Measurements from ENCODE around the gene EXOC2. TPM values are rescaled to one million over a fixed set of nuclear protein-coding genes. Genes with fewer than 3 reads are reported as not detected.

The EXOC2 gene
- total RNA-seq, 2 donors from 2014 or later, result 44.1 to 46.9 TPM

- ATAC-seq (replicated peaks), result peak; percentile 52
- H3K4me3 Mint-ChIP-seq, result peak overlapping the region; percentile 87
- H3K27me3 Mint-ChIP-seq, result no peaks in the 10 kb centered on the region
- H3K27ac Mint-ChIP-seq, result peak overlapping the region; percentile 98
- peaks cover 31% of the 10 kb centered on the region for H3K36me3 Mint-ChIP-seq (ENCODE audit: low read depth)
- no peaks in the 10 kb centered on the region for H3K9me3 Mint-ChIP-seq
- H3K4me1 Mint-ChIP-seq, result peaks cover 83% of the 10 kb centered on the region
These were observed 183.3 kb downstream of the EXOC2 start for GRCh38 chr6:509676-510075.

GRCh38 chr6:508614-509013, 184.3 kb downstream of the EXOC2 start:
- Mint-ChIP-seq H3K9me3 (no peaks in the 10 kb centered on the region), H3K4me3 (peak overlapping the region; percentile 87), H3K36me3 (ENCODE audit: low read depth) (peaks cover 26% of the 10 kb centered on the region), H3K4me1 (peaks cover 82% of the 10 kb centered on the region), H3K27ac (peak overlapping the region; percentile 98), H3K27me3 (no peaks in the 10 kb centered on the region)
- no peak for ATAC-seq (replicated peaks)

- Mint-ChIP-seq H3K27me3 (no peaks in the 10 kb centered on the region), H3K27ac (peak overlapping the region; percentile 98), H3K36me3 (ENCODE audit: low read depth) (peaks cover 22% of the 10 kb centered on the region), H3K9me3 (no peaks in the 10 kb centered on the region), H3K4me3 (peak overlapping the region; percentile 87), H3K4me1 (peaks cover 79% of the 10 kb centered on the region)
- ATAC-seq (replicated peaks), result no peak
These were observed 184.9 kb downstream of the EXOC2 start for GRCh38 chr6:508006-508405.

DNA sequence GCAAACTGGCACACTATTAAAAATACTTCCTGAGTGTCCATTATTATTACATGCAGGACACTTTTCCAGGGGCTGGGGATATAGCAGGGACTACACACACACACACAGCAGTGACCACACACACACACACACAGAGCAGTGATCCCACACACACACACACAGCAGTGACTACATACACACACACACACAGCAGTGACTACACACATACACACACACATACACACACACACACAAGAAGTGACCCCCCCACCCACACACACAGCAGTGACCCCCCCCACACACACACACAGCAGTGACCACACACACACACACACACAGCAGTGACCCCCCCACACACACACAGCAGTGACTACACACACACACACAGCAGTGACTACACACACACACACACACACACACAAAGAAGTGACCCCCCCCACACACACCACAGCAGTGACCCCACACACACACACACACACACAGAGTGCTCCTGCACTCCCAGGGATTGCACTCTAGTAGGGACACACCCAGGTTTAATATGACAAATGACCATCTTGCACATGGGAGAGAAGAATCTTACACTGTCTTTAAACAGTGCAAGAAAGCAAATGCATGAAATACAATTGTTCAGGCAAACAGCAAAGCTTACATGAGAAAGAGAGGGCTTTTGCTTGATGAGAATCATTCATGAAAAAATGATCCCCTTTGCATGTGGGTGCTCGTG, 185.9 kb downstream of the EXOC2 start:
- Mint-ChIP-seq H3K4me3 (peak overlapping the region; percentile 87), H3K27ac (peak overlapping the region; percentile 98), H3K27me3 (no peaks in the 10 kb centered on the region), H3K4me1 (peaks cover 88% of the 10 kb centered on the region), H3K9me3 (no peaks in the 10 kb centered on the region), H3K36me3 (ENCODE audit: low read depth) (peaks cover 31% of the 10 kb centered on the region)
- no peak for ATAC-seq (replicated peaks)

- Mint-ChIP-seq H3K4me1 (peaks cover 87% of the 10 kb centered on the region), H3K4me3 (peak overlapping the region; percentile 87), H3K36me3 (ENCODE audit: low read depth) (peaks cover 36% of the 10 kb centered on the region), H3K27ac (peak overlapping the region; percentile 98), H3K9me3 (no peaks in the 10 kb centered on the region), H3K27me3 (no peaks in the 10 kb centered on the region)
- peak; percentile 76 for ATAC-seq (replicated peaks)
These were observed 186.4 kb downstream of the EXOC2 start for GRCh38 chr6:506508-506907.

DNA sequence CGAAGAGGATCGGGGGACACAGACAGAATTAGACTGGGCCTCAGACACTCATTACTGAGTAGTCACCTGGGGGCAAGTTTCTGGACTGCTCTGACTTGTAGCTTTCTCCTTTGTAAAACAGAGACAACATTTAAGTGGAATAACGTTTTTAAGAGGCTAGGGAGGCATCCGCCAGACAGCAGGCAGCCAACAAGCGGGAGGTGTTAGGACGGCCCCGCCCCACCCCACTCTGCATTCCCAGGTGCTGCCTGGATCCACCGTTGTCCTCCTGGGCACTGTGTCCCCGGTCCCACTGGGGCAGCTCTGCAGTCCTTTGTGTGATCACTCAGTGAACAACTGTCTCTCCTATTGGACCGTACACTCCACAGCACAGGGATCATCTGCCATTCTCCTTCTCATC, 187.6 kb downstream of the EXOC2 start:
- Mint-ChIP-seq H3K9me3 (no peaks in the 10 kb centered on the region), H3K27ac (peak overlapping the region; percentile 98), H3K4me3 (peak overlapping the region; percentile 87), H3K27me3 (no peaks in the 10 kb centered on the region), H3K36me3 (ENCODE audit: low read depth) (peaks cover 30% of the 10 kb centered on the region), H3K4me1 (peaks cover 84% of the 10 kb centered on the region)
- no peak for ATAC-seq (replicated peaks)

- H3K27me3 Mint-ChIP-seq, result no peaks in the 10 kb centered on the region
- H3K4me3 Mint-ChIP-seq, result peak overlapping the region; percentile 87
- H3K36me3 Mint-ChIP-seq (ENCODE audit: low read depth), result peaks cover 33% of the 10 kb centered on the region
- no peaks in the 10 kb centered on the region for H3K9me3 Mint-ChIP-seq
- peaks cover 79% of the 10 kb centered on the region for H3K4me1 Mint-ChIP-seq
- ATAC-seq (replicated peaks), result no peak
- peak overlapping the region; percentile 98 for H3K27ac Mint-ChIP-seq
These were observed 188.4 kb downstream of the EXOC2 start for GRCh38 chr6:504446-504980.

DNA sequence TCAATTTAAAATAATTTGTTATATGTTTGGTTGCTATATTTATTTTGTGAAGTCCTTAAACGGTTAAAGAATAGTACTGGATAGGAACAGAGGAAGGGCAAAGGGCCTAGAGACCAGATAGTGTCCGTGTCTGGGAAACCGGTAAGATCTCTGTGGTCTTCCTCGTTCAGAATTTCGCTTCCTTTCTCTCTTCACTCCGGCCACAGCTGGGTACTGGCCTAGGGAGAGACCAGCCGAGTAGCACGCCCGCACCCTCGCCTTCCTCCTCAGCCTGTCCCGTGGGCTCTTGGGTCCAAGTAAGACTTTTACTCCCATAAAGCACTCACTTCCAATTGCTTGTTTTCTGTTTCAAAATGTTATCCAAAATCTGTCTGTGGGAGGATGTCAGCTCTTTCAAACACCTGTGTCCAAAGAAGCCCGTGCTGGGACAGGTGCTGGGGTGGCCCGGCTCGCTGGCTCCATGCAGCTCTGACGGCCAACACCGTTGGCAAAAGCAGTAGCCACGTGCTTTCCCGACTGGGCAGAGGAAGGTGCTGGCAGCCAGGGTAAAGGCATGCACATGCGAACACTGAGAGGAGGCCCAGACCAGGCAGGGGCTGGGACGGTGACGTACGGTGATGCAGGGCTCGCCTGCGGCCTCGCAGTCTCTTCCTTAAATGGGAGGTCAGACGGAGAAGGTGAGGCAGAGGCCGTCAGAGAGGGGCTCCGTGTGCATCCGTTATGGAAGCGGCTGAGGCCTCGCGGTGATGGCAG, 189.2 kb downstream of the EXOC2 start:
- H3K27ac Mint-ChIP-seq, result peak overlapping the region; percentile 98
- H3K4me3 Mint-ChIP-seq, result peak overlapping the region; percentile 87
- no peaks in the 10 kb centered on the region for H3K27me3 Mint-ChIP-seq
- H3K36me3 Mint-ChIP-seq (ENCODE audit: low read depth), result peaks cover 40% of the 10 kb centered on the region
- ATAC-seq (replicated peaks), result no peak
- peaks cover 77% of the 10 kb centered on the region for H3K4me1 Mint-ChIP-seq
- H3K9me3 Mint-ChIP-seq, result no peaks in the 10 kb centered on the region

GRCh38 chr6:502761-503160, 190.2 kb downstream of the EXOC2 start:
- Mint-ChIP-seq H3K4me1 (peaks cover 73% of the 10 kb centered on the region), H3K27me3 (no peaks in the 10 kb centered on the region), H3K36me3 (ENCODE audit: low read depth) (peaks cover 45% of the 10 kb centered on the region), H3K9me3 (no peaks in the 10 kb centered on the region), H3K4me3 (peak overlapping the region; percentile 87), H3K27ac (peak overlapping the region; percentile 95)
- ATAC-seq (replicated peaks), result no peak

DNA sequence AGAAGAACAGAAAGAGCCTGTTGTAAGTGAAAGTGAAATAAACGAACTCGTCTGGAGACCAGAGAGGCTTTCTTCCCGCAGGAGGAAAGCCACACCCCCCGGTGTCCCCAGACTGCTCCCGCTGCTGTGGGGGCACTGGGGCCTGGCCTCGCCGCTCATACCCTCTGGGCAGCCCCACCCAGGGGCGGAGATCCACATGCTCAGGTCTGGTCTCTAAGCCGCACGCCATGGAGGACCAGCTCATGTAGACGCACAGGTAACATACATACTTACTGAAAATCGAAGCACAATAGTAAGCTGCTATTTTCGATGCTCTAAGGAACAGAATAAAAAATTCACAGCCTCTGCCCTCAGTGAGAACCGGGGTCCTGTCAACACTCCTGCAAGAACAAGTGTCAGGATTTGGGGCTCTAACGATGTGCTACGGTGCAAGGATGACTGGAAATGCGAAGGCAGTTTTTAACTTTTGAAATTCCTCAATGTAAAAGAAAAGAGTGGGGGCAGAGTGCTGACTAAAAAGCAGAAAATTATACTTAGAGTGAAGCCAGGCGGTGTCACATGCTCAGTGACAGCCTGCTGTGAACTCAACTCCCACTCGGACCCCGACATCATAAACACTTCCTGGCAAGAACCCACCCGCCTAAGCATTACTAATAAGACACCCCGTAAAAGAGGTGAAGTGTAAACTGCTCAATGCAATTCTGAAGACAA, 190.9 kb downstream of the EXOC2 start:
- Mint-ChIP-seq H3K27me3 (no peaks in the 10 kb centered on the region), H3K9me3 (no peaks in the 10 kb centered on the region), H3K27ac (peak overlapping the region; percentile 95), H3K36me3 (ENCODE audit: low read depth) (peaks cover 52% of the 10 kb centered on the region), H3K4me1 (peaks cover 72% of the 10 kb centered on the region), H3K4me3 (peak overlapping the region; percentile 87)
- ATAC-seq (replicated peaks), result peak; percentile 48

DNA sequence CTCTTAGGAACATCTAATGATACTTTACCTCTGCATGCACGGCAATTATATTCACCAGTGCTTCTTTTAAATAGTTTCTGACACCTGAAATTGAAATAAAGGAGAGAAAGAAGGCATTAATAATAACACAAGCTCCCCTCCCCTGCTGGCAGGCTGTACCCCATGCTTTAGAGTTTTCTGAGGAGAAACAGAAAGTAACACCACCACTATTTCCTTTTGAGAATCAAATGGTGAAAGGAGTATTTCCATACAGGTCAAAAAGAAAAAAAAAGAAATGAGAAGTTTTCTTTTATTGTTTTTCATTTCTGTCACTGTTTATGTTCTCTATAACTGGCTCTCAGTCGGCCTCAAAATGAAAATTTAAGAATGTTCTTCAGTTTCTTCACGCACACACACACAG, 193.3 kb downstream of the EXOC2 start:
- Mint-ChIP-seq H3K36me3 (ENCODE audit: low read depth) (peaks cover 69% of the 10 kb centered on the region), H3K4me1 (peaks cover 59% of the 10 kb centered on the region), H3K27ac (peak overlapping the region; percentile 96), H3K9me3 (peaks cover 3% of the 10 kb centered on the region), H3K27me3 (no peaks in the 10 kb centered on the region), H3K4me3 (peak overlapping the region; percentile 85)
- peak; percentile 29 for ATAC-seq (replicated peaks)

GRCh38 chr6:498795-499231, 194.1 kb downstream of the EXOC2 start:
- H3K27me3 Mint-ChIP-seq, result no peaks in the 10 kb centered on the region
- peaks cover 58% of the 10 kb centered on the region for H3K4me1 Mint-ChIP-seq
- peak overlapping the region; percentile 85 for H3K4me3 Mint-ChIP-seq
- peaks cover 3% of the 10 kb centered on the region for H3K9me3 Mint-ChIP-seq
- peak overlapping the region; percentile 96 for H3K27ac Mint-ChIP-seq
- peaks cover 77% of the 10 kb centered on the region for H3K36me3 Mint-ChIP-seq (ENCODE audit: low read depth)
- peak; percentile 66 for ATAC-seq (replicated peaks)

- H3K27me3 Mint-ChIP-seq, result no peaks in the 10 kb centered on the region
- H3K9me3 Mint-ChIP-seq, result peaks cover 3% of the 10 kb centered on the region
- peak overlapping the region; percentile 85 for H3K4me3 Mint-ChIP-seq
- H3K36me3 Mint-ChIP-seq (ENCODE audit: low read depth), result peaks cover 83% of the 10 kb centered on the region
- H3K4me1 Mint-ChIP-seq, result peaks cover 60% of the 10 kb centered on the region
- peak overlapping the region; percentile 96 for H3K27ac Mint-ChIP-seq
- ATAC-seq (replicated peaks), result no peak
These were observed 195.7 kb downstream of the EXOC2 start for GRCh38 chr6:497258-497657.

- Mint-ChIP-seq H3K9me3 (peaks cover 3% of the 10 kb centered on the region), H3K36me3 (ENCODE audit: low read depth) (peaks cover 83% of the 10 kb centered on the region), H3K27me3 (no peaks in the 10 kb centered on the region), H3K4me3 (peak overlapping the region; percentile 85), H3K4me1 (peaks cover 58% of the 10 kb centered on the region), H3K27ac (no peak overlapping the region)
- no peak for ATAC-seq (replicated peaks)
These were observed 196.3 kb downstream of the EXOC2 start for GRCh38 chr6:496649-497048.

Measured in activated T-helper 17 cell treated with anti-CD3 and anti-CD28 coated beads, Interleukin-2, amount 50 U/mL, for 72 hours (primary cell).